HepG2 (cell line): ENCODE measurements around the gene CEACAM21. TPM values are rescaled to one million over a fixed set of nuclear protein-coding genes. Genes with fewer than 3 reads are reported as not detected.

Experiments used
- ATAC-seq: fragments of 200-7000 bp; cut with Tn5 transposase; 3 replicates; pipeline ENCODE4 v1.9.1; 2020; ENCODE audit warnings: mild to moderate bottlenecking, moderate library complexity
- BruUV-seq: library from RNA; stranded (reverse); fragments of 400-500 nt; replicated peaks from 2 replicates; lab custom pipeline; 2021; lab: Mats Ljungman, UMichigan
- CTCF ChIA-PET: fragments of 300-600 bp; formaldehyde crosslinking; extraction: SDS; loops from one replicate; lab custom pipeline; 2021; ENCODE audit warnings: low total read pairs, inconsistent platforms, low intra/inter-chr PET ratio; lab: Yijun Ruan, JAX
- POLR2A ChIA-PET: fragments of 350-600 bp; sonication (Branson Sonifier 250); formaldehyde crosslinking; loops from one replicate; lab custom pipeline; 2020; ENCODE audit warnings: antibody characterized with exemption, inconsistent platforms; lab: Yijun Ruan, JAX
- DNase-seq: peaks from one replicate; pipeline ENCODE4 v3.0.0-alpha.2; 2015; ENCODE audit warnings: low spot score
- FAIRE-seq: peaks from 3 replicates; lab custom pipeline; 2011; peaks lifted over from hg19 to GRCh38; lab: Jason Lieb, UNC
- H2AFZ ChIP-seq: one replicate; pipeline ENCODE4 v1.6.1; 2011; ENCODE audit warnings: low read length, inconsistent platforms
- H3K27ac ChIP-seq: fragments of 300-600 bp; 3 replicates; pipeline ENCODE4 v1.8.0; 2011; ENCODE audit warnings: mixed run types, mild to moderate bottlenecking, mixed read lengths, low read length, inconsistent platforms; ENCODE audit not compliant: insufficient read depth; ENCODE audit errors: extremely low read length
- H3K27me3 ChIP-seq, 2 experiments: fragments of 200-600 bp in 1 of 2; 2 replicates in 1 of 2; 3 replicates in 1 of 2; pipeline versions ENCODE4 v1.6.0 to v1.8.0; 2011; ENCODE audit warnings: low read length in 2 of 2, mild to moderate bottlenecking in 2 of 2, moderate library complexity in 2 of 2, inconsistent platforms in 1 of 2; ENCODE audit not compliant: insufficient read depth in 2 of 2, control insufficient read depth in 1 of 2
- H3K36me3 ChIP-seq, 2 experiments: fragments of 200-600 bp in 1 of 2; replicated peaks in 1 of 2; 2 replicates in 1 of 2; 3 replicates in 1 of 2; pipeline versions ENCODE4 v1.5.1 to v1.8.0; 2011; ENCODE audit warnings: low read length in 2 of 2, inconsistent platforms in 1 of 2; ENCODE audit not compliant: insufficient read depth in 2 of 2, control insufficient read depth in 1 of 2
- H3K4me1 ChIP-seq: 2 replicates; pipeline ENCODE4 v1.5.1; 2012; ENCODE audit warnings: low read length, inconsistent platforms; ENCODE audit not compliant: insufficient read depth
- H3K4me2 ChIP-seq: 2 replicates; pipeline ENCODE4 v1.6.0; 2011; ENCODE audit warnings: low read depth, low read length, inconsistent platforms
- H3K4me3 ChIP-seq, 3 experiments: fragments of 200-600 bp in 1 of 3; sonication (generic), shearing (Covaris generic) in 1 of 3; replicated peaks in 1 of 3; 2 replicates each; pipeline ENCODE4 v1.5.1; 2011 to 2016; ENCODE audit warnings: low read length in 3 of 3, inconsistent platforms in 2 of 3, low read depth in 2 of 3, mild to moderate bottlenecking in 2 of 3, control low read depth in 1 of 3, mixed read lengths in 1 of 3; ENCODE audit not compliant: insufficient read depth in 1 of 3
- H3K79me2 ChIP-seq: one replicate; pipeline ENCODE4 v1.6.1; 2011; ENCODE audit warnings: low read length, inconsistent platforms; ENCODE audit not compliant: insufficient read depth
- H3K9ac ChIP-seq: 2 replicates; pipeline ENCODE4 v1.6.0; 2011; ENCODE audit warnings: mild to moderate bottlenecking, low read depth, low read length, inconsistent platforms; ENCODE audit not compliant: insufficient read depth
- H3K9me3 ChIP-seq: 2 replicates; pipeline ENCODE4 v1.5.1; 2012; ENCODE audit warnings: mild to moderate bottlenecking, low read length
- H4K20me1 ChIP-seq: 2 replicates; pipeline ENCODE4 v1.6.0; 2011; ENCODE audit warnings: inconsistent platforms, mild to moderate bottlenecking, low read length, moderate library complexity; ENCODE audit not compliant: insufficient read depth
- E2F1 ChIP-seq: sonication (generic); formaldehyde crosslinking; IDR thresholded peaks from 2 replicates; pipeline ENCODE4 v1.5.0; 2020; ENCODE audit warnings: missing genetic modification reagents
- EP300 ChIP-seq, 3 experiments: sonication (generic) in 1 of 3; formaldehyde crosslinking in 1 of 3; IDR thresholded peaks; 2 replicates each; pipeline versions ENCODE4 v1.5.1 to v1.6.1; 2011 to 2020; ENCODE audit warnings: low read depth in 2 of 3, low read length in 2 of 3, borderline replicate concordance in 1 of 3, improper control_type of control experiment in 1 of 3, mild to moderate bottlenecking in 1 of 3, missing genetic modification reagents in 1 of 3, moderate library complexity in 1 of 3
- FOXC1 ChIP-seq: sonication (generic); formaldehyde crosslinking; IDR thresholded peaks from 2 replicates; pipeline ENCODE4 v1.8.0; 2022; ENCODE audit warnings: mild to moderate bottlenecking, missing genetic modification reagents, borderline replicate concordance
- IRF2 ChIP-seq: IDR thresholded peaks from 2 replicates; pipeline ENCODE4 v1.6.1; 2018; ENCODE audit warnings: missing genetic modification reagents, missing compliant biosample characterization
- NFATC3 ChIP-seq: sonication (generic); formaldehyde crosslinking; IDR thresholded peaks from 2 replicates; pipeline ENCODE4 v1.5.1; 2020; ENCODE audit warnings: mild to moderate bottlenecking, missing genetic modification reagents
- PHF20 ChIP-seq: sonication (generic); formaldehyde crosslinking; IDR thresholded peaks from 2 replicates; pipeline ENCODE4 v1.5.0; 2020; ENCODE audit warnings: mild to moderate bottlenecking, missing genetic modification reagents
- SATB2 ChIP-seq: sonication (generic); formaldehyde crosslinking; IDR thresholded peaks from 2 replicates; pipeline ENCODE4 v1.5.0; 2020; ENCODE audit warnings: missing genetic modification reagents
- SMAD1 ChIP-seq: sonication (generic); formaldehyde crosslinking; IDR thresholded peaks from 2 replicates; pipeline ENCODE4 v1.4.0; 2020; ENCODE audit warnings: missing genetic modification reagents, low read depth, mild to moderate bottlenecking, borderline replicate concordance
- TEF ChIP-seq: sonication (generic); formaldehyde crosslinking; IDR thresholded peaks from 2 replicates; pipeline ENCODE4 v1.5.0; 2020; ENCODE audit warnings: missing genetic modification reagents
- ZFY ChIP-seq: sonication (generic); formaldehyde crosslinking; IDR thresholded peaks from 2 replicates; pipeline ENCODE4 v1.4.0; 2020; ENCODE audit warnings: missing genetic modification reagents
- ZNF24 ChIP-seq: fragments of 450-650 bp; IDR thresholded peaks from 2 replicates; pipeline ENCODE4 v1.6.1; 2017; ENCODE audit warnings: antibody characterized with exemption, mild to moderate bottlenecking
- ZNF670 ChIP-seq: sonication (generic); formaldehyde crosslinking; IDR thresholded peaks from 2 replicates; pipeline ENCODE4 v1.8.0; 2022; ENCODE audit warnings: mild to moderate bottlenecking, missing genetic modification reagents, borderline replicate concordance
- ZNF891 ChIP-seq: sonication (generic); formaldehyde crosslinking; IDR thresholded peaks from 2 replicates; pipeline ENCODE4 v1.5.0; 2020; ENCODE audit warnings: mild to moderate bottlenecking, missing genetic modification reagents
- WGBS: methylation state at CpG from one replicate; pipeline ENCODE4 v1.1.6; 2017; ENCODE audit warnings: low lambda C conversion rate; 5-methylcytosine and 5-hydroxymethylcytosine counted together
- in situ Hi-C: cut with HindIII; loops from 2 replicates; pipeline ENCODE4 v1.10.0; 2017; ENCODE audit warnings: low pct_unique_long_range_greater_than_20kb; ENCODE audit not compliant: extremely low pct_ligation_motif_present
- intact Hi-C: fragments of 100-400 bp; cut with micrococcal nuclease; formaldehyde crosslinking; loops from one replicate; pipeline ENCODE4 v1.10.0; 2022; ENCODE audit not compliant: unreplicated experiment
- polyA plus RNA-seq, 8 experiments: library from polyadenylated mRNA; depleted of rRNA in 3 of 8; stranded (reverse) in 7 of 8; unstranded in 1 of 8; fragments of >200 nt; fragmentation: Illumina TruSeq in 4 of 8; extraction: Trizol in 4 of 8; gene quantifications; 2 replicates each; pipeline versions ENCODE4 v1.2.1 to v1.2.3, GENCODE V29; 2011 to 2016; ENCODE audit warnings: low read depth in 4 of 8, missing spikeins in 1 of 8, mixed read lengths in 1 of 8; ENCODE audit not compliant: insufficient read depth in 1 of 8
- total RNA-seq, 5 experiments: library from RNA; depleted of rRNA; stranded (reverse); fragments of >200 nt; fragmentation: Illumina TruSeq; extraction: Trizol; gene quantifications; 2 replicates each; pipeline ENCODE4 v1.2.3, GENCODE V29; 2016; ENCODE audit warnings: low read depth in 1 of 5
- TF ChIP-seq, protein P1 (sequence below): sonication (generic); formaldehyde crosslinking; IDR thresholded peaks from 2 replicates; pipeline ENCODE4 v1.5.0; 2020; ENCODE audit warnings: missing genetic modification reagents
- TF ChIP-seq, protein P2 (sequence below): sonication (generic); formaldehyde crosslinking; IDR thresholded peaks from 2 replicates; pipeline ENCODE4 v1.4.0; 2020; ENCODE audit warnings: missing genetic modification reagents
- TF ChIP-seq, protein P3 (sequence below): IDR thresholded peaks from 2 replicates; pipeline ENCODE4 v1.6.1; 2018; ENCODE audit warnings: missing genetic modification reagents

The CEACAM21 gene
- total and polyA plus RNA-seq, 2 of the 13 experiments (the other 11 are each of a cell fraction or from before 2014, with no cell fraction given), result 0.05 TPM; not detected in 1

DNA sequence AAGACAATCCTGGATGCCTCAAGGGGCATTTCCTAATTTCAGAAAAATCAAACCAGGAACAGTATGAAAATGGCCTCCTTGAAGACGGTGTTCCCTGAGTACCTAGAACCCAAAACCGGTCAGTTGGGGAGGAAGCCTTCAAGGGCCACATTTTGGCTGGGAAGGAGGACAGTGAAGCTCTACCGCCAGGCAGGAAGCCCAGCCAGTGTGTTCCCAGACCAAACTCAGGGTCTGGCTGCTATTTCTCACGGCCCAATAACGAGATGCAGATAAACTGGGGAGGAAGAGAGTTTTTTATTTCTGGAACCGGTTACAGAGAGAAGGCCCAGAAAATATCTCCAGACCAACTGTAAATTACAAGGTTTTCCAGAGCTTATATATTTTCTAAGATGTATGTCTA lies 24.3 kb upstream of the CEACAM21 start:
- FAIRE-seq, result no peak
- TF ChIP-seq SMAD1 (CRISPR knock-in tag) (no peak), ZNF891 (CRISPR knock-in tag) (no peak), E2F1 (CRISPR knock-in tag) (no peak), ZFY (CRISPR knock-in tag) (no peak), SATB2 (no peak), PHF20 (CRISPR knock-in tag) (no peak), TEF (no peak), IRF2 (CRISPR knock-in tag) (no peak), ZNF670 (no peak), EP300 (IDR thresholded peaks at IDR 0.05; ENCODE audit: low read depth in 2 of 2, low read length in 2 of 2) (no peak), EP300 (CRISPR knock-in tag; IDR thresholded peaks at IDR 0.05; ENCODE audit: borderline replicate concordance) (no peak), ZNF24 (no peak), NFATC3 (CRISPR knock-in tag) (no peak), FOXC1 (CRISPR knock-in tag) (no peak)
- TF ChIP-seq, protein P1, sequence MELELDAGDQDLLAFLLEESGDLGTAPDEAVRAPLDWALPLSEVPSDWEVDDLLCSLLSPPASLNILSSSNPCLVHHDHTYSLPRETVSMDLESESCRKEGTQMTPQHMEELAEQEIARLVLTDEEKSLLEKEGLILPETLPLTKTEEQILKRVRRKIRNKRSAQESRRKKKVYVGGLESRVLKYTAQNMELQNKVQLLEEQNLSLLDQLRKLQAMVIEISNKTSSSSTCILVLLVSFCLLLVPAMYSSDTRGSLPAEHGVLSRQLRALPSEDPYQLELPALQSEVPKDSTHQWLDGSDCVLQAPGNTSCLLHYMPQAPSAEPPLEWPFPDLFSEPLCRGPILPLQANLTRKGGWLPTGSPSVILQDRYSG (CRISPR knock-in tag), result no peak
- TF ChIP-seq, protein P2, sequence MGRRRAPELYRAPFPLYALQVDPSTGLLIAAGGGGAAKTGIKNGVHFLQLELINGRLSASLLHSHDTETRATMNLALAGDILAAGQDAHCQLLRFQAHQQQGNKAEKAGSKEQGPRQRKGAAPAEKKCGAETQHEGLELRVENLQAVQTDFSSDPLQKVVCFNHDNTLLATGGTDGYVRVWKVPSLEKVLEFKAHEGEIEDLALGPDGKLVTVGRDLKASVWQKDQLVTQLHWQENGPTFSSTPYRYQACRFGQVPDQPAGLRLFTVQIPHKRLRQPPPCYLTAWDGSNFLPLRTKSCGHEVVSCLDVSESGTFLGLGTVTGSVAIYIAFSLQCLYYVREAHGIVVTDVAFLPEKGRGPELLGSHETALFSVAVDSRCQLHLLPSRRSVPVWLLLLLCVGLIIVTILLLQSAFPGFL (CRISPR knock-in tag), result no peak
- TF ChIP-seq, protein P3, sequence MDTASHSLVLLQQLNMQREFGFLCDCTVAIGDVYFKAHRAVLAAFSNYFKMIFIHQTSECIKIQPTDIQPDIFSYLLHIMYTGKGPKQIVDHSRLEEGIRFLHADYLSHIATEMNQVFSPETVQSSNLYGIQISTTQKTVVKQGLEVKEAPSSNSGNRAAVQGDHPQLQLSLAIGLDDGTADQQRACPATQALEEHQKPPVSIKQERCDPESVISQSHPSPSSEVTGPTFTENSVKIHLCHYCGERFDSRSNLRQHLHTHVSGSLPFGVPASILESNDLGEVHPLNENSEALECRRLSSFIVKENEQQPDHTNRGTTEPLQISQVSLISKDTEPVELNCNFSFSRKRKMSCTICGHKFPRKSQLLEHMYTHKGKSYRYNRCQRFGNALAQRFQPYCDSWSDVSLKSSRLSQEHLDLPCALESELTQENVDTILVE (CRISPR knock-in tag), result no peak

More for the DNA sequence above, 24.3 kb upstream of the CEACAM21 start:
- ChIA-PET POLR2A (no interaction called here), CTCF (no interaction called here)
- Histone ChIP-seq H3K4me3 (no peak overlapping the region), H2AFZ (no peak overlapping the region), H3K4me2 (no peak overlapping the region), H4K20me1 (no peaks in the 10 kb centered on the region), H3K9me3 (peaks cover 7% of the 10 kb centered on the region), H3K79me2 (no peaks in the 10 kb centered on the region), H3K27ac (no peak overlapping the region), H3K4me1 (peaks cover 9% of the 10 kb centered on the region), H3K27me3 (peaks cover 0 to 27% of the 10 kb centered on the region in 2 experiments; a peak in 3 of 5 replicates), H3K36me3 (no peaks in the 10 kb centered on the region), H3K9ac (no peak overlapping the region)
- intact Hi-C loops (no loop called here), in situ Hi-C loops (no loop called here)
- DNase-seq (no peak), ATAC-seq (no peak)
- 18% methylated on average over 6 of the region's 6 CpGs for WGBS
- no TSS peak for BruUV-seq
